GM12872 (cell line): ENCODE results near the gene ANKRD11.

Experiments used
- CTCF ChIP-seq: IDR thresholded peaks from 3 replicates; pipeline ENCODE4 v1.5.1; 2011; ENCODE audit warnings: low read depth, mild to moderate bottlenecking, low read length, moderate library complexity; ENCODE audit not compliant: insufficient read depth

ANKRD11 gene

DNA sequence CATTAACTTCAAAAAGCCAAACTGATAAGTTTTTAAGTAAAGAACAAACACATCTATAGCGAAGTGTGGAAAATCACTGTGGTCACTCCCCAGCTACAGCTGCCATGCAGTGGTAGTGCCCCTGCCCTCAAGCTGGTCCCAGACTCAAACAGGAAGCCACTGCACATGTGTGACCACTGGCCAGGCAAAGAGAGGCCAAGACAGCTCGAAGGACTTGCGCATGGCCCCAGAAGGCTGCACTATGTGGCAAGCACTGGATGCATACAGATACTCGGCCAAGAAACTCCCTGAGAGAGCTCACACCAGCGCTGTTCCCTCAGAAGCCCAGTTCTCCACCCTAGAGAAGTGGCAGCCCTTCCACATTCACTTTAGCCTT, 82.4 kb downstream of the ANKRD11 start:
- no peak for TF ChIP-seq CTCF

GRCh38 chr16:89407282-89407924, 83.0 kb downstream of the ANKRD11 start:
- TF ChIP-seq CTCF, result no peak

GRCh38 chr16:89406277-89406888, 84.0 kb downstream of the ANKRD11 start:
- TF ChIP-seq CTCF, result no peak

DNA sequence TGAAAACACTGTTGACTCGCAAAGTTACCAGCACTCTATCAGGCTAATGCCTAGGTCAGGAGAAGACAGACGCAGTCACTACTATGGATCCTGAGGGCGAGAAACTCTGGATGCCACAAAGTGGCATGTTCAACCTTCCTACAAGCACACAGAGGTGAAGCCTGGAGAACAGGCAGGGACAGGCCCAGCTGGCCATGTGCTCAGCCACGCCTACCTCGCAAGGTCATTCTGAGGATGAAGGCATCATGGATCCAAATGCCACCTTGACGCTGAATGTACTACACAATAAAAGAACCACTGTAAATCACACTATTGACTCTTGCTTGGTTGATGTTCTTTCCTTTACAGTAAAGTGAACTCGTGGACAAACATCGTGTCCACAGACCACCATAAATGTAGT, 85.8 kb downstream of the ANKRD11 start:
- no peak for TF ChIP-seq CTCF

DNA sequence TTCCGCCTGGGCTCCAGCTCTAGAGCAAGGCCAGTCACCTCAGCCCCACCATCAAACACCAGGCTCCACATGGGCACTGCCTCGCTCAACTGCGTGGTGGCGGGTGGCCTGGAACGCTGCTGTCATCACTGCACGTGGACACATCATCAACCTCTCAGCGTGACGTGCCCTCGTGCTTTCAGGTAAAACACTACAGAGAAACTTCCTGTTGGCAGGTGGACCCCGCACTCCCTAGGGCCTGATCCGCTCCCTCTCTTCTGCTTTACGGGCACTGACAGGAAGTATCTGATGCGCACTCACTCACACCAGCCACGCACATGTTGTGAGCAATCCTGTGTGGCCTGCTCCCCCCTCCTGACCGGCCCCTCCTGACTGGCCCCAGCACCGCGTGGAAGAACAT, 87.4 kb downstream of the ANKRD11 start:
- TF ChIP-seq CTCF, result no peak

GRCh38 chr16:89401641-89402445, 88.5 kb downstream of the ANKRD11 start:
- no peak for TF ChIP-seq CTCF

- TF ChIP-seq CTCF, result no peak
Observed at GRCh38 chr16:89401205-89401604, 89.2 kb downstream of the ANKRD11 start.
